Neural progenitor cell (in vitro differentiated cells): ENCODE measurements around the gene ADRA1B. TPM values are rescaled to one million over a fixed set of nuclear protein-coding genes. Genes with fewer than 3 reads are reported as not detected.

Source experiments
- DNase-seq: peaks from one replicate; pipeline ENCODE4 v3.0.0-alpha.2; 2016; ENCODE audit warnings: low spot score
- H2AFZ ChIP-seq: fragments of 200-600 bp; sonication (generic); replicated peaks from 2 replicates; pipeline ENCODE4 v1.6.1; 2016; ENCODE audit warnings: antibody characterized with exemption
- H3F3A ChIP-seq: fragments of 200-600 bp; sonication (generic); 2 replicates; pipeline ENCODE4 v1.6.1; 2016; ENCODE audit warnings: antibody characterized with exemption, low read depth
- H3K27ac ChIP-seq: fragments of 200-600 bp; sonication (generic); 2 replicates; pipeline ENCODE4 v1.5.1; 2016; ENCODE audit warnings: mild to moderate bottlenecking
- H3K27me3 ChIP-seq: fragments of 200-600 bp; sonication (generic); 2 replicates; pipeline ENCODE4 v1.6.1; 2016; ENCODE audit warnings: mild to moderate bottlenecking, moderate library complexity
- H3K36me3 ChIP-seq: fragments of 200-600 bp; sonication (generic); 2 replicates; pipeline ENCODE4 v1.5.1; 2016
- H3K4me1 ChIP-seq: fragments of 200-600 bp; sonication (generic); 2 replicates; pipeline ENCODE4 v1.6.1; 2016; ENCODE audit warnings: mixed run types
- H3K4me2 ChIP-seq: fragments of 200-600 bp; sonication (generic); 2 replicates; pipeline ENCODE4 v1.6.1; 2016
- H3K4me3 ChIP-seq: fragments of 200-600 bp; sonication (generic); 2 replicates; pipeline ENCODE4 v1.5.1; 2016
- H3K79me2 ChIP-seq: fragments of 200-600 bp; sonication (generic); 2 replicates; pipeline ENCODE4 v1.6.1; 2016; ENCODE audit warnings: low read depth
- H3K9ac ChIP-seq: fragments of 200-600 bp; sonication (generic); 2 replicates; pipeline ENCODE4 v1.6.1; 2016
- H3K9me3 ChIP-seq: fragments of 200-600 bp; sonication (generic); 2 replicates; pipeline ENCODE4 v1.5.1; 2016; ENCODE audit warnings: low read depth
- H4K20me1 ChIP-seq: fragments of 200-600 bp; sonication (generic); 2 replicates; pipeline ENCODE4 v1.6.1; 2016; ENCODE audit warnings: low read depth
- H3K27ac Mint-ChIP-seq: 3 replicates; pipeline ENCODE4 v1.8.0; 2021; ENCODE audit warnings: mixed read lengths
- H3K27me3 Mint-ChIP-seq: 2 replicates; pipeline ENCODE4 v1.8.0; 2022; ENCODE audit warnings: low read depth, mild to moderate bottlenecking, inconsistent platforms, moderate library complexity, mixed read lengths; ENCODE audit not compliant: insufficient read depth
- H3K36me3 Mint-ChIP-seq: 3 replicates; pipeline ENCODE4 v1.8.0; 2021; ENCODE audit warnings: mixed read lengths
- H3K4me1 Mint-ChIP-seq: 3 replicates; pipeline ENCODE4 v1.8.0; 2021; ENCODE audit warnings: mixed read lengths
- H3K4me3 Mint-ChIP-seq: 3 replicates; pipeline ENCODE4 v1.8.0; 2021; ENCODE audit warnings: mild to moderate bottlenecking, moderate library complexity, mixed read lengths
- H3K9me3 Mint-ChIP-seq: 3 replicates; pipeline ENCODE4 v1.8.0; 2020; ENCODE audit warnings: mixed read lengths
- CTCF ChIP-seq: fragments of 200-600 bp; sonication (generic); IDR thresholded peaks from 2 replicates; pipeline ENCODE4 v1.5.1; 2017; ENCODE audit warnings: antibody characterized with exemption, mild to moderate bottlenecking
- EZH2 ChIP-seq: fragments of 200-600 bp; sonication (generic); IDR thresholded peaks from 2 replicates; pipeline ENCODE4 v1.6.1; 2017; ENCODE audit warnings: antibody characterized with exemption, mild to moderate bottlenecking, moderate library complexity
- EZH2phosphoT487 ChIP-seq: fragments of 200-600 bp; sonication (generic); IDR thresholded peaks from 2 replicates; pipeline ENCODE4 v1.6.1; 2017; ENCODE audit warnings: antibody characterized with exemption
- total RNA-seq: library from RNA; depleted of rRNA; stranded (reverse); fragments of >200 nt; gene quantifications from 2 replicates; pipeline ENCODE4 v1.2.3, GENCODE V29; 2015; ENCODE audit warnings: low replicate concordance

ADRA1B gene
- total RNA-seq, 1 donor from 2014 or later, result not detected

- peaks cover 7% of the 10 kb centered on the region for H3K4me1 ChIP-seq
- H3K79me2 ChIP-seq, result no peaks in the 10 kb centered on the region
- H2AFZ ChIP-seq, result no peak overlapping the region
- no peaks in the 10 kb centered on the region for H3K9me3 ChIP-seq
- H3K4me3 Mint-ChIP-seq, result no peak overlapping the region
- no peak overlapping the region for H3K9ac ChIP-seq
- no peaks in the 10 kb centered on the region for H4K20me1 ChIP-seq
- H3K36me3 ChIP-seq, result no peaks in the 10 kb centered on the region
- H3K27me3 Mint-ChIP-seq, result peaks cover 7% of the 10 kb centered on the region
- H3K4me2 ChIP-seq, result no peak overlapping the region
- H3F3A ChIP-seq, result no peaks in the 10 kb centered on the region
- no peaks in the 10 kb centered on the region for H3K27me3 ChIP-seq
- no peak overlapping the region for H3K27ac Mint-ChIP-seq
- no peak overlapping the region for H3K4me3 ChIP-seq
- H3K9me3 Mint-ChIP-seq, result no peaks in the 10 kb centered on the region
- TF ChIP-seq EZH2phosphoT487 (no peak), CTCF (no peak), EZH2 (no peak)
- H3K36me3 Mint-ChIP-seq, result no peaks in the 10 kb centered on the region
- H3K4me1 Mint-ChIP-seq, result no peaks in the 10 kb centered on the region
- DNase-seq, result no peak
- no peak overlapping the region for H3K27ac ChIP-seq
Observed at GRCh38 chr5:159893040-159893695, 23.1 kb upstream of the ADRA1B start.

GRCh38 chr5:159894149-159894720, 22.0 kb upstream of the ADRA1B start:
- Mint-ChIP-seq H3K36me3 (no peaks in the 10 kb centered on the region), H3K27ac (no peak overlapping the region), H3K4me1 (no peaks in the 10 kb centered on the region), H3K9me3 (no peaks in the 10 kb centered on the region), H3K27me3 (peaks cover 7% of the 10 kb centered on the region), H3K4me3 (no peak overlapping the region)
- Histone ChIP-seq H3K36me3 (no peaks in the 10 kb centered on the region), H3K4me2 (no peak overlapping the region), H3K4me1 (peaks cover 7% of the 10 kb centered on the region), H3K4me3 (no peak overlapping the region), H3K27me3 (no peaks in the 10 kb centered on the region), H3K27ac (no peak overlapping the region), H4K20me1 (no peaks in the 10 kb centered on the region), H3K9me3 (no peaks in the 10 kb centered on the region), H3F3A (no peaks in the 10 kb centered on the region), H2AFZ (no peak overlapping the region), H3K79me2 (no peaks in the 10 kb centered on the region), H3K9ac (no peak overlapping the region)
- DNase-seq, result no peak
- TF ChIP-seq CTCF, result no peak
- TF ChIP-seq EZH2phosphoT487, result no peak
- TF ChIP-seq EZH2, result no peak

GRCh38 chr5:159897786-159898393, 18.4 kb upstream of the ADRA1B start:
- TF ChIP-seq EZH2phosphoT487, result no peak
- no peak for TF ChIP-seq EZH2
- TF ChIP-seq CTCF, result no peak
- Mint-ChIP-seq H3K27me3 (peaks cover 7% of the 10 kb centered on the region), H3K9me3 (no peaks in the 10 kb centered on the region), H3K36me3 (no peaks in the 10 kb centered on the region), H3K27ac (no peak overlapping the region), H3K4me3 (no peak overlapping the region), H3K4me1 (peaks cover 11% of the 10 kb centered on the region)
- Histone ChIP-seq H3K4me3 (no peak overlapping the region), H3F3A (no peaks in the 10 kb centered on the region), H3K36me3 (no peaks in the 10 kb centered on the region), H3K27ac (no peak overlapping the region), H3K9me3 (no peaks in the 10 kb centered on the region), H3K9ac (no peak overlapping the region), H4K20me1 (no peaks in the 10 kb centered on the region), H3K79me2 (no peaks in the 10 kb centered on the region), H3K27me3 (no peaks in the 10 kb centered on the region), H3K4me2 (no peak overlapping the region), H2AFZ (no peak overlapping the region), H3K4me1 (no peaks in the 10 kb centered on the region)
- no peak for DNase-seq
